Measurements from ENCODE around the gene LRPAP1. TPM values are rescaled to one million over a fixed set of nuclear protein-coding genes. Genes with fewer than 3 reads are reported as not detected.
A peak's percentile ranks its signal among the peaks of the same experiment; 100 is the strongest.

LRPAP1 gene
- total RNA-seq, 1 experiment from 2014 or later = 90.8 TPM

- H3K4me1 Mint-ChIP-seq = peaks cover 17% of the 10 kb centered on the region
- H3K27ac Mint-ChIP-seq = no peak overlapping the region
- no peaks in the 10 kb centered on the region for H3K9me3 Mint-ChIP-seq
- DNase-seq (ENCODE audit: low spot score) = no peak
- ATAC-seq = no peak
- H3K27me3 Mint-ChIP-seq (ENCODE audit: low read depth) = peaks cover 37% of the 10 kb centered on the region
- ChIA-PET CTCF (interaction anchor here (1.3 kb wide), 3 partner anchors 19 to 347 kb away, joined by 3 to 6 read pairs (median 4); no protein-coding TSS in a partner anchor), POLR2A (no interaction called here)
- 0 out of 2 replicates have a peak, but pooled peaks cover 3% of the 10 kb centered on the region for H3K36me3 Mint-ChIP-seq
- peak overlapping the region; percentile 99 for H3K4me3 Mint-ChIP-seq
- TF ChIP-seq RELA (CRISPR knock-in tag; IDR thresholded peaks at IDR 0.05; ENCODE audit: borderline replicate concordance) = no peak
- TF ChIP-seq ZMAT4 (CRISPR knock-in tag; IDR thresholded peaks at IDR 0.05) = no peak
- no peak for TF ChIP-seq ZNF423 (CRISPR knock-in tag; IDR thresholded peaks at IDR 0.05)
- TF ChIP-seq MYBL2 (CRISPR knock-in tag; IDR thresholded peaks at IDR 0.05) = no peak
- TF ChIP-seq GRHL2 (CRISPR knock-in tag; IDR thresholded peaks at IDR 0.05; ENCODE audit: insufficient replicate concordance, severe bottlenecking) = no peak
- TF ChIP-seq MXD4 (CRISPR knock-in tag; IDR thresholded peaks at IDR 0.05; ENCODE audit: borderline replicate concordance) = no peak
- no peak for TF ChIP-seq CREM (CRISPR knock-in tag; IDR thresholded peaks at IDR 0.05)
- TF ChIP-seq CDX4 (CRISPR knock-in tag; IDR thresholded peaks at IDR 0.05; ENCODE audit: borderline replicate concordance) = no peak
- TF ChIP-seq USF2 (CRISPR knock-in tag; IDR thresholded peaks at IDR 0.05) = no peak
- TF ChIP-seq ETV6 (CRISPR knock-in tag; IDR thresholded peaks at IDR 0.05) = no peak
- no peak for TF ChIP-seq ZSCAN18 (CRISPR knock-in tag; IDR thresholded peaks at IDR 0.05)
- no peak for TF ChIP-seq ZNF232 (CRISPR knock-in tag; IDR thresholded peaks at IDR 0.05)
- TF ChIP-seq ZNF671 (CRISPR knock-in tag; IDR thresholded peaks at IDR 0.05) = no peak
- TF ChIP-seq JAZF1 (CRISPR knock-in tag; IDR thresholded peaks at IDR 0.05) = no peak
- no peak for TF ChIP-seq CREB1 (CRISPR knock-in tag; IDR thresholded peaks at IDR 0.05)
- no peak for TF ChIP-seq MAX (CRISPR knock-in tag; IDR thresholded peaks at IDR 0.05)
- no peak for TF ChIP-seq NR2C2 (CRISPR knock-in tag; IDR thresholded peaks at IDR 0.05)
These were observed 1.2 kb upstream of the LRPAP1 start for GRCh38 chr4:3533423-3533820.

- ChIA-PET POLR2A (no interaction called here), CTCF (interaction anchor here (1.3 kb wide), 3 partner anchors 18 to 348 kb away, joined by 3 to 6 read pairs (median 4); no protein-coding TSS in a partner anchor)
- TF ChIP-seq E2F5 (CRISPR knock-in tag; IDR thresholded peaks at IDR 0.05) = 0 out of 2 replicates have a peak, but pooled peaks have one; percentile 16
- TF ChIP-seq NFE2L1 (CRISPR knock-in tag; IDR thresholded peaks at IDR 0.05) = no peak
- no peak for TF ChIP-seq TP53 (CRISPR knock-in tag; IDR thresholded peaks at IDR 0.05)
- peak; percentile 66 for TF ChIP-seq MAX (CRISPR knock-in tag; IDR thresholded peaks at IDR 0.05)
- Mint-ChIP-seq H3K4me1 (peaks cover 17% of the 10 kb centered on the region), H3K27me3 (ENCODE audit: low read depth) (peaks cover 37% of the 10 kb centered on the region), H3K36me3 (0 out of 2 replicates have a peak, but pooled peaks cover 3% of the 10 kb centered on the region), H3K27ac (no peak overlapping the region), H3K9me3 (no peaks in the 10 kb centered on the region), H3K4me3 (peak overlapping the region; percentile 99)
- ATAC-seq (peak; percentile 46), DNase-seq (ENCODE audit: low spot score) (peak; percentile 55)
These were observed 665 bp upstream of the LRPAP1 start for GRCh38 chr4:3532751-3533422.
